ENCODE results near the gene PTPRE.
"Not testable (repeated sequence)": the region's sequence is repeated elsewhere in the genome, so short reads cannot be mapped to it uniquely, and the experiment has no call there.

PTPRE gene

DNA sequence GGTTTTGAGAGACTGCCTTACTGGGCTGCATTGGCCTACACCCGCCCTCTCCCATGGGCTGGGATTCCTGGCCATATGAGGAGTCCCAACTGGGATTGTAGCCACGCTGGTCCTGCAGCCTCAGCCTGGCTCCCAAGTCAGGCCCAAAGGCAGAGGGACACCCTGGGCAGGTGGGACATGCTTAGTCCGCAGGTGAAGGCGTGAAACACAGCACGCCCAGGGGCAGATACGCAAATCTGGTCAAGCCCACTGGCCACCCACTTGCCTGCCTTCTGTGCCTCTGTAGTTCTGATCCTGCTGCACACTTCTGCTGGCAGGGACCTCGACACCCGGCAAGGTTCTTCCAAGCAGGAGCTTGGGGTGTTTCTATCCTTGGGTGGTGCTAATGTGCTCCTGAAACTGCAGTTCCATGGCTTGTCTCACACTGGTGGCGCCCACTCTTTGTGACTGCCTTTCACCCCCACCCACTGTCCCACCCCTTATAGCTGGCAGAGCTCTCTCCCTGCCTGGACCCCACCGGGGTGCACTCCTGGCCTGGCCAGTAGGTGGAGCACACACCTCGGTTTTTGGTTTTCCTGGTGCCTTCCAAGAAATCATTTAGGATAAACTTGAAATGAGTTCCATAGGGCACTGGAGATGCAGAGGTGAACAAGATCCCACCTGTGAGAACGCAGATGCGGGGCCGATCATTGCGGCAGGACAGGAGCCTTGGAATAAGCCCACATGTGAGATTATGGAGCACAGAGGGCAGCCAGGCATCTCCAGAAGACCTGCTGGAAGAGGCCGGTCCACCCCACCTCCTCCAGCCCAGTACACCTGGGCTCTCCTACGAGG is 171.4 kb downstream of the PTPRE start:
- no peak for DNase-seq

DNA sequence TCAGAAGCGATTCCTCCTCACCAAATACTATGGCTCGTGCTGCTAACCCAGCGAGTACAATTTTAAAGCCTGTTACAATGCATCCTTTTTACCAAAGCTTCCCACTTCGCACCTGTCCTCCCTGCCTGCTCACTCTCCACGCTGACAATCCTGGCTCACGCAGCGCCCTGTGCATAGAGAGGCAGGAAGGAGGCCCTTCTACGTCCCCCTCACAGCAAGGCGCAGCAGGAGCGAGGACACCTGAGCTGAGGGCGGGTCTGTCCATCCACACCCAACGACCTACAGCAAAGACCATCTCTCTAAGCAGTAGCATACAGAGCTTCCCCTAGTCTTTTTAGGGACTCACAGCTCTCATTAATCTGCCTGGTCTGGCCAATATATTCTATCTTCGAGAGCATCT is 173.3 kb downstream of the PTPRE start:
- DNase-seq = no peak

DNA sequence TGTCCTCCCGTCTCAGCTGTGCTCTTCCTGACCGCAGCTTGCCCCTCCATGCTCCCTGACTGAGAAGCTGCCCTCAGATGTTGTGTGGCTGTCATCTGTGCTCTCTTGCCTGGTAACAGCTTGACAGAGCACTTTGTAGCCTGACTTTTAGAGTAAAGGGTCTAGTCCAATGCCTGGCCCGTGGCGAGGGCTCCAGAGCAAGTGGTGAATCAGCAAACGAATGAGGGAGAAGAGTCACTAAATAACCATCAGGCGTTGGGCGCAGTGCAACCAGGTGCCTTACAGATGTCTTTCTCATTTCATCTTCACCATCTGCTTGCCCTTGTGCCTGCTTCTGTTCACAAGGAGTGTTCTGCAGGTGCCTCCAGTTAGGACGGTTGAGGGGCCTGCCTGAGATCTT is 173.7 kb downstream of the PTPRE start:
- no peak for DNase-seq

DNA sequence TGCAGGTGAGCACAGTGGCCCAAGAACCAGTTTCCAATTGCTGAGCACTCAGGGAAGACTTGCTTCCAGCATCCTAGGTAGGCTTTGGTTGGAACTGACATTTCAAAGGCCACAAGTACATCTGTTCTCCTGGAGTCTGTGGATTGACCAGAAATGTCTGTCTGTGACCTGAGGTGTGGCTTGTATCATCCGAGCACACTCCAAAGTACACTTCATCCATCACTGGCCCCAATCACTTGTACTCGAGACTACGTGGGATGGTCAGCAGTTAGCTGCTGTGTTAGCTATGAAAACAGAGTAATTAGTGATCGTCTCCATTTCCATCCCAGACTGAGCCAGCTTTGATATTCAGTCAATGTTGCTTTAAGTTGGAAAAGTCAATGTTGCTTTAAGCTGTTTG is 174.3 kb downstream of the PTPRE start:
- DNase-seq = no peak

DNA sequence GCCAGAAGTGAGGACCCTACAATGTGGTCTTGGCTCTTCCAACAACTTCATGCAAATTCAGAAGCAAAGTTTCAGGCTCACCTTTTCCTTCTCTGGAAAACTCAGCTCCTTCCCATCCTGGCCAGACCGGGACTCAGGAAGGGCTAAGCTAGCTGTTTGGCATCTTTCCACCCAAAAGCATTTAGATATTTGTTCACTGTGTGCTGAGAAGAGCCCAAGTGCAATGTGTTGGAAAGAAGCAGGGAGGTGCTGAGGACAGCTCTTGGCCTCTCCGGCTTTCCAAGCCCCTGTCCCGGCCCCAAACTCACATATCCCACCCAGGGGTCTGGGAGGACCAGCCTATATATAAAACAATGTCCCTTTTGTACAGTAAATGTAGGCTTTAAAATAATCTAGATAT is 174.8 kb downstream of the PTPRE start:
- no peak for DNase-seq

DNA sequence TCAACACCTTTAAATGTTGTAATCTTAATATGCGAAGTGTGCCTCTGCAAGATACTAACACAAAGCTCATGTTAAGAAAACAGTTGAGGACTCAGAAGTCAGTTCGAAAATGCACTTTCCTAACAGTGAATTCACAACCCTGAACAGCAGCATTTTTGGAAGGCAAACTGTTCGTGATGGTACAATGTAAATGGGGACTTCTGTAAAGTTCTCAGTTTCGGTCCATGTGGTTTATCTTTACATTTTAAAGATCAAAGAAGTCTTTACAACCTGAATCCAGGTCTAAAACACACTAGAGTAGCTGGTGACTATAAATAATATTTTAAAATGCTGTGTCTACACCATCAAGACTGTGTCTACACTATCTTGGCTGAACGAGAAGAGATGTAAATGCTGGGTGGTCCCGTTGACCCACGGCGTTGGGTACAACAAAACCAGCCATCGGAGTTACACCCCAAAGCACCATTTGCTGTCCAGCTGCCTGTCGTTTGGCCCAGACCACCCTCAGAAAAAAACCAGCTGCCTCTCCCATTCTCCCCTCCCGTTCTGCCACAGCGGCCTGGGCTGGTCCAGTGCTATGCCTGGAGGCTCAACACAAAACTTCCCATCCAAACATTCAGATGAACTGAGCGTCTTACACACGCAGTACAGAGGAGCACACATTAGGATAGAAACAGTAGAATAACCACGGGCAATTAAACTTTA is 176.4 kb downstream of the PTPRE start:
- no peak for DNase-seq

DNA sequence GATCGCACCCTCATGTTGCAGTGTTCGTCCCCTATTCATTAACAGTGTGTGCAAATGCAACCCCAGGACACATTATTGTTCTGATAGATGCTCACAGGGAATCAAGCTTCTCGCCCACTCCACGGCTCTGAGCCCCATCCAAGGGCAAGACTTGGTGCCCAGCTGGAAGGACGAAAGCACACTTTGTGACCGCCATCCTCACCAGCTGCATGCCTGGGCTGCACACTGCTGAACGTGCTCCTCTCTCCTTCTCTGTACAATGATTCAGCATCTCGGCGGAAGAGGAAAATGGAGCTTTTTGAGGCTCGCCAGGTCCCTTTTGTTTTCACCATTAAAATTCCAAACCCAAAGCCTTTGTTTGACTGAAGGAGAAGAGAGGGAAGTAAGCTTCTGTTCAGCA is 177.5 kb downstream of the PTPRE start:
- DNase-seq = no peak

DNA sequence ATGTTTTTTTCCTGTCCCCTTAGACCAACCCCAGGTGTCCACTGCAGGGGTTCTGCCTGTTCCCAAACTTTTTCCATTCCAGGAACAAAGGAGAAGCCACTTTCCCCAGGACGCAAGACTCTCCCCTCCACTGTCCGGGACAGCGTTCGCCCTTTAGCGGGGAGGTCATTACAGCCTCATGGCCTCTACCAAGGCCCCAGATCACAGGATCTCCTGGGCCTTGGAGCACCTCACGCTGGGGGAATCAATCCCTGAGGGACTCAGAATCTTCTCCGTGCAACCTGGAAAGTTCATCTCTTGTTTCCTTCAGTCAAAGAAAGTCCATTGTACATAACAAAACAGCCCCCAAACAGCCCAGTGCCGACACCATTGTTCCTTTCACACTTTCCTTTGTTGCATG is 178.1 kb downstream of the PTPRE start:
- no peak for DNase-seq

DNA sequence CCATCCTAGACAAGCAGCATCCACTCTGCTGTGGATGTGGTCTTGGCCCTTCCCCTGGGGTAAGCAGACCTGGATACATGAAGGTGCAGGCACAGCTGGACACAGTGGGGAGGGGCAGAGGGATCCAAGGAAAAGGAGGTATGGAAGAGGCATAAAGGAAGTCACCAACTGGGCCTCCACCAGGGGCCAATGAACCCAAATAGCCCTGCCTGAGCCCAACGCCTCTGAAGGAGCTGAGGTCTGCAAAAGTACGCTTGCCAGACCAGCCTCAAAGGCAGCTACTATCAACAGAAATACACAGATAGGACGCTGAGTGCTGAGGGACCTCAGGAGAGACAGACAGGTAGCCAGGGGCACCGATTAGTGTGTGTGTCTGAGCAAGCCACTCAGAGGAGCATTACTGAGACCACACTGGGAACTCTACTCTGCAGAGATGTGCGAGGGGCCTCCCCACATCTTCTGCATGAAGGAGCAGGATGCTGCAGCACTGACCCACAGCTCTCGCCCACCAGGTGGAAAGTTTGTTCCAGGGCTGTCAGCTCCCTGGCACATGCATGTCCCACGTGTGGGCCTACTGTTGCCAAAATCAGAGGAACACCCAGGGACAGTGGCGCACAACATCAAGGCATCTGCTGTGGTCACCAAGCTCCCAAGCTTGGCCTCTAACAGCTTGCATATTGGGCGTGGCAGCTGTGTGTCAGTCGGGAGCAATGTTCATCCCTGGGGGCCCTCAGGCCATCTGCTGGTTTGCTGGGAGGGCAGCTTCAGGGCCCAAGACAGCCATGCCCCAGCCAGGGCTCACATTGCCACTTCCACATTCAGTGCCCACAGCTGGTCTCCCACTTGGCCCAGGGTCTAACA is 179.3 kb downstream of the PTPRE start:
- no peak for DNase-seq

DNA sequence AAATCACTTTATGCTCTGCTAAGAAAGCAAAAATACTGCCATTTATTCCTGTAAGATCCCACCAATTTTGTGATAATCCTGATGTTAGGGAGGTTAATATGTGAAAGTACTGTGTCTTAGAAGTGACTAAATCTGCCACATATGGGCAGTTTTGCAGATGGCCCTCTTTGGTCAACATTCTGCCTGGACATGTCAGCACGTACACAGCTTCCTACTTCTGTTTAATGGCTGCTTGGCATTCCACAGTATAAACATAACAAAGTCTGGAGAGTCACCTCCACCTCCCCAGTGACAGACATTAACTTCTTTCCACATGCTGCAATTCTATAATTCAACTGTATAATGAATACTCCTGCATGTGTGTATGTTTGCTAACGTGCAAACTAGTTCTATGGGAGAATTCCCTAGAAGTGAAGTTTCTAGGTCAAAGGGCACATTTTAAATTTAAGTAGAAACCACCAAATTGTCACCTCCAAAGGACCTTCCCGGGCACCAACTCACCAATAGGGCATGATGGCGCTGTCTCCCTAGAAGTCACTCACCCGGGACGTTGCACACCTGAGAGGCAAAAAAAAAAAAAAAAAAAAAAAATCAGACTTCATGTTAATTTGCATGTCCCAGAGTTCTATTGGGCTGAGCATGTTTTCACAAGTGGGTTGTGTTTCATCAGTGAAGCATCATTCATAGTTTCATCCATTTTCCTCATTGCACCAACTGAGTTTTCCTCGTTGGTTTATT is 180.4 kb downstream of the PTPRE start:
- DNase-seq = no peak

DNA sequence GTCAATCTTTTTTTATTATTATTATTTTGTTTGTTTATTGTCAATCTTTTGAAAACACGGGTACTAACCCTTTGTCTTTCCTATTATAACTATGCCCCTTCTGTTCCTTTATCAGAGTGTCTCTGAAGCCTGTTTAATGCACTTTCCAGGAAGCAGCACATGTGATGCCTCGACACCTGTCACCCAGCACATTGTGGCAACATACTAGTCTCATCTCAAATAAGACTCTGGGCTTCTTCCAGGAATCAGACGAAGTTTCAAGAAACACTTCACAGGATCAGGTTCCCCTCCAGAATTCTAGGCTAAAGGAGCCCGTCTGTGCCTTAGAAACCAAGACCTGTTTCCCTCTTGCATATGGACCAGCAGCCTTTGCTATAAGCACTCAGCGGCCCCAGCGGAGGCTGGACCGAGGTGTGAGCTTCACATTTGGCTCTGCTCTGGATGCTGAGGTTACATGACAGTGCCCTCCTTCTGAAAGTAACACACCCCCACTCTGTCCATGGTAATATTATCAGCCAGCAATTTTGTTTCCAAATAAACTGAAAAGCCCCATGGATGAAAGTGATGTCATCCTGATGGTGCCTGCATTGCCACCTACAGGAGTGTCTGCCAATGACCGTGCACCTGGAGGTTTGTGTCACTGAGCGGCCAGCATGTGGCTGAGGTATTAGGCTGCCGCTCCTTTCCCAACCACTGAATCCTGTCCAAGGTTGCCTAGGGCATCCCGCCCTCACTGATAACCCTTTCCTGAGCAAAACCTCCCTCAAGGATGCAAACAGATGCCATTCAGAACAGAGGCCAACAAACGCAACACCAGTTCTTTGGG is 181.2 kb downstream of the PTPRE start:
- DNase-seq = peak in 1 of 14 donors; percentile 4

DNA sequence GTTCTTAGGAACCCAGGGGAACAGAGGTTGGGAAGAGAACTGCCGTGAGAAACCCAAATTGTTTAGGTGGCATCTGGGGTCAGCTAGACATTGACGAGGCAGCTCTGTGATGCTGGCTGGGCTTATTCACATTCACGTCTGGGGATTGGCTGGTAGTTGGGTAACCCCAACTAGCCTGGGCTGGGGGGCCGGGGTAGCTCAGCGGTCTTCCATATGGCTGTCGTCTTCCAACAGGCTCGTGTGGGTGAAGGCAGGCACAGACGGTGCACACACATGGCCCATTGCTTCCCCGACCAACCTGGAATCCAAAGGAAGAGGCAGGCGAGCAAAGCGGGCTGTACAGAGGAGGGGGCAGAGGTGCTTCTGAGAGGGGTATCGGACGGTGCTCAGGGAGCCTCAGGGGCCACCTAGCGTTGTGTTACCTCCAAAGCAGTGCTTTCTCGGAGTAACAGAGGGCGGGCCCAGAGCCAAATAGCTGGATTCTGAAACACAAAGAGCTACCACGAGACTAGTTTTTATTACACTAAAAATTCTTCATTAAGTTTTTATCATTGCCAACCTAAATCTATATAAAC is 184.8 kb downstream of the PTPRE start:
- no peak for DNase-seq

DNA sequence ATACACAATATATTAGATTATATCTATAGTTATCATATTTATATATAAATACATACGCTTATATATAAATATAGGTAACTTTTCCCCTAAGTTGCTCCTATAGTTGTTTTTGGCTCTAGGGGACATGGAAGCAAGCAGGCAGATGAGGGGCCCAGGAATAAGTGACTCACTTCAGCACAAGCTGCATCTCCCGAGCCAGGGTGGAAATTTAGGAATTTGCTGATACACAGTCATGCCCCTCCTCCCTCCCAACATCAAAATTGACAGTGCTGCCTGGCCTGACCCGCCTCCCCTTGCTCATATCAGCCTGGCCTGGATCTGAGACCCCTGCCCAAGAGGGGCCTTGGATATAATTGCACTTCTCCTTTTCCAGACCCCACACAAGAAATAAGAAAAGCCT is 185.6 kb downstream of the PTPRE start:
- DNase-seq = no peak

DNA sequence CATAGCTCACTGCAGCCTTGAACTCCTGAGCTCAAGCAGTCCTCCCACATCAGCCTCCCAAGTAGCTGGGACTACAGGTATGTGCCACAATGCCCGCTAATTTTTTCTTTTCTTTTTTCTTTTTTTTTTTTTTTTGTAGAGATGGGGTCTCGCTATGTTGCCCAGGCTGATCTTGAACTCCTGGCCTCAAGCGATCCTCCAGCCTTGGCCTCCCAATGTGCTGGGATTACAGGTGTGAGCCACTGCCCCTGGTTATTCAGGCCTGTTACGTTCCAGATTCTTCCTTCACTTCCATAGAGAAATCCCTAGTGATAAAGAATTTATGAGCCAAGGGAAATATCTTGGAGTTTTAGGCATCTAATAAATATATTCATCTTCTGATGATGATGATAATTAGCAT is 187.7 kb downstream of the PTPRE start:
- not testable (repeated sequence) for DNase-seq

DNA sequence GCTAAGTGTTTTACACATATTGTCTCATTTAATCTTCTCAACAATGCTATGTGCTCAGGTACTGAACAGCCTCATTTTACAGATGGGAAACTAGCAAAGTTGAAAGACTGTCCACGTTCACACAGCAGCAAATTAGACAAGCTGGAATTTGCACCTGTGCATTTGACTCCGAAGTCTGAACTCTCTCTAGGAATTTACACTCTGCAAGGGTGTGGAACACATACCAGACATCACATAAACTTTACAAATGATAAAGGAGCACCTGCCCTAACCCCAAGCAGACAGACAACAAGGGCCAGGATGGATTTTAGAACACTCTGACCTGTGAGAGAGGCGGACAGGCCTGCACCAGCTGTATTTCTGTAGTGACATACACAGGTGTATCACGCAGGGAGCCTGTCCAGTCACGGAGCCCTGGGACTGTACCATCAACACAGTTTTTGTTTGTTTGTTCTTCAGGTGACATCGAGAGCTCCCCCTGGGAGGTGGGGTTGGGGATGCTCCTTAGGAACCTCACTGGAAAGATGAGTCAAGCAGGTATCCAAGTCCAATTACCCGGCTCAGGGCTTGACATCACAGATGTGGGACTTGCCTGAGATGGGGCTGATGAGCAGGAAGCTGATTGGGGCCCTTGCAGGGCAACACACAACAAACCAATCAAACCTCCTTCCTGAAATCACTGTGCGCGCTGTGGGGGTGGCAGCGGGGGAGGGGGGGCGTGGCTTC is 188.3 kb downstream of the PTPRE start:
- DNase-seq = no peak

DNA sequence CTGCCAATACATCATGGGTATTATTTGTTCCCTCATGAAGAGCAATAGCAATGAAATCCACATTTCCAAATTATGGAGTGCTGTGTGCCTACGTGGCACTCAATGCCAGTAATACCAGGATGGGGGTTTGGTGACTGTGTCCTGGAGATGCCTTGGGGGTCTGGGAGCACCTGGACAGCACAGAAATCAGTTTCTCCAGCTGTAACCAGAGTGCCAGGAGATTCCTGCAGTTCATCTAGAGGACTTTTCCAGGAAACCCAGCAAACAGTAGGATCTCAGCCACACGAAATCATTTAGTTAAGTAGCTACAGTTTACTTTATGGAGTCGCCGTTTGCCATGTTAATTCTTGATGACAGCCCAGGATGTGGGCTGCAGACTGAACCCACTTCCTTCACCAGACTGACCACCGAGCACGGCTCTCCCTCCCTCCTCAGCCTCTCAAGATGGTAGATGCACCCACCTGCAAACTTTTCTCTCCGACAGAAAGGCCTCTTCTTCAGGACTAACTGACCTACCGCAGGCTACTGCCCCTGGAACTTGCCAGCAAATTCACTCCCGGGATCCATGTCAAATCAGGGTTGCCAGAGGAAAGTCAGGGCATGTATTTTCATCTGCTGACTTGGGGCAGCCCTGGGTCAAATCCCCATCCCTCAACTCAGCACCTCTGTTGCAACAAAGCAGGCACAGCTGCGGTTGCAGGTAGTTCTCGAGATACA is 189.0 kb downstream of the PTPRE start:
- no peak for DNase-seq

DNA sequence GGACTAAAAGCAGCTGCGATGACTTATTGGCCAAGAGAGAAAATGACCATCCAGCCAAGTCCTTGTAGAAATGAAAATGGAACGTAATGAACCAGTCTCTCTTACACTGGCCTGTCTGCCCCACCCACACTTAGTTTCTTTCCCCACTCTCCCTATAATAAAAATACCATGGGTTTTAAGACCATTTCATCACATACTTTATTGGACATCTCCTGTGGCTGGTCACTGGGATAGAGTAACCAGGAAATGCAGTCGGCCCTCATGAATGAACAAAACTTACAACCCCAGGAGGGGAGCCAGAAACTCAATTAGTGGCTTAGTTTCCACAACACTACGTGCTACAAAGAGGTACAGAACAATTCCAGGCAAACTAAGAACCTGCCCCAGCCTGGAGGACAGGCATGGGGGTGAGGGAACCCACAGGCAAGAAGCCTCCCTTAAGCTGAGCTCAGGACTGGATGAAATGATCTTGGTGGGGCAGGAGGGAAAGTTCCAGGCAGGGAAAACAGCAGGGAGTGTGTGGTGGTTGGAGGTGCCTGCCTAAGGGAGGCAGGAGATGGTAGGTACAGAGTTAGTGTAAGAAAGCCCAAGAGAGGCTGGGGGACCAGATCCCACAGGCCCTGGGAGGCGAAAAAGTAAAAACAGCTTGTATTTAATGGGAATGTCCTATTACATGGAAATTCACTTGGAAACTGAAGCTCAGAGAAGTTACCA is 189.7 kb downstream of the PTPRE start:
- no peak for DNase-seq

DNA sequence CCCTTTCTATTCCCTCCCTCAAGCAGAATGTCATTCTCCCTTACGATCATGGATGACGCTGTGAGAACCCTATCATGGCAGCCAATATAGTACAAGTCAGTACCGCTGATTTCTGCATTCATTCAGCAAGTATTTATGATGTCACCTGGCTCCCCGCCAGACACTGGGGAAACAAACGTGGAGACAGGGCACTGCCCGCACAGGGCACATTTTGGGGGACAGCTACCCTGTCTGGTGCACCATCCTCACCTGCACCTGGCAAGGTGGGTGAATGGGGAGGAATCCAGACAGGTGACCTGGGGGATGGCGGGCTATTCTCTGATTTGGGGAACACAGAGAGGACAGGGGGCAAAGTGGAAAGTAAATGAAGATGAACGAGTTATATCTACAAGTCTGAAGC is 190.9 kb downstream of the PTPRE start:
- no peak for DNase-seq

DNA sequence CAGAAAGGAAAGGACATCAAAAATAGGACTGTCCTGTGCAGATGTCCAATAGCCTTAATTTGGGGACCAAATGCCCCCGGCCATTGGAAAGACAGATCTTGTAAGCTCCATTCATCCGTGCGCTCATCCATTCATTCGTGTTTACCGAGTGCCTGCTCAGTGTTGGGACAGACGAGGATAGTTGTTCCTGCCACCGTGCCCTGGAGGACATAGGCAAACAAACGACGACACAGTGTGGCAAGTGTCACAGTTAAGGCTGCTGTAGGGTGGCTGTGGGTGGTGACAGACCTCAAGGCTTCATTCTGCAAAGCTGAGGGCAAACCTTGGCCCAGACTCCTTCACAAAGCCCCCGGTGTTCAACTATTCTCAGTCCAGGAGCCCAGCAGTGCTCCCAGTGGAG is 191.7 kb downstream of the PTPRE start:
- DNase-seq = no peak
